ENCODE measurements around the gene LDB2.

Gene LDB2

DNA sequence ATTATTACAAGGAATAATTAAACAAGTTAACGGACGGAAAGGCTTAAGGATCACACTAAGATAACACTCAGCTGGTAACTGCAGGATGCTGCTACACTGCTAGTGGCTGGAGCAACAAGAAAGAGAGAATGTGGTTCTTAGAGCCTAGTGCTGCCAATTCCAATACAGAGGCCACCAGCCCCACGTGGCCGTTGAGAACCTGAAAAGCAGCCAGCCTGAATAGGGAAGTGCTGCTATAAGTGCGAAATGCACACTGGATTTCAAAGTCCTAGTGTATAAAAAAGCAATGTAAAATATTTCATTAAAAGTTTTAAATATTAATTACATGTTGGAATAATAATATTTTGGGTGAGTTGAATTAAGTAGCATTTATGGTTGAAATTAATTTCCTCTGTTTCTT is 414.9 kb downstream of the LDB2 start:
- no peak for DNase-seq (ENCODE audit: low read depth)

DNA sequence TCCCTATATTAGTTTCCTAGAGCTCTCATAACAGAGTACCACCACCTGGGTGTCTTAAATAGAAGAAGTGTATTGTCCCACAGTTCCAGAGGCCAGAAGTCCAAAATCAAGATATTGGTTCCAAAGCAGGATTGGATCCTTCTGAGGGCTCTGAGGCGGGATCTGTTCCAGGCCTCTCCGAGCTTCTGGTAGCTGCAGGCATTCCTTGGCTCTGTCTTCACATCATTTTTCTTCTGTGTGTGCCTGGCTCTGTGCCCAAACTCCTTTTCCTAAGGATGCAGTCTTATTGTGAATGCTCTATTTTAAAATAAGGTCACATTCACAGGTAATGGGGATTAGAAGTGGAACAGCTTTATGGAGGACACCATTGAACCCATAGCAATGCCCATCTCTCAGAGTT is 418.4 kb downstream of the LDB2 start:
- peak; percentile 15 for DNase-seq (ENCODE audit: low read depth)

DNA sequence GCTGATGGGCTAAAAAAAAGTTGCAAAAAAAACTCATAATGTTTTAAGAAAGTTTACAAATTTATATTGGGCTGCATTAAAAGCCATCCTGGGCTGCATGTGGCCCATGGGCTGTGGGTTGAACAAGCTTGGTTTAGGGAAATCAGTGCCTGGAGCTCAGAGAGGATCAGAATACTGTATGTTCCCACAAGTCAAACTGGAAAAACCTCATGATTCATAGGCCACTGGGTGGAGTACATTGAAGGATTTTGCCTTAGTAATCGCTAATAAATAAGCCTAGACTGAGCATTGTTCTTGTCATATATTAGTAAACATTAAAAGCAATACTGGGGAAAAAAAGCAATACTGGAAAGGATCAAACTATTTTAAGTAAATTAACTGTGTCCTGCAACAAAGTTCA is 425.9 kb downstream of the LDB2 start:
- DNase-seq (ENCODE audit: low read depth), result no peak

DNA sequence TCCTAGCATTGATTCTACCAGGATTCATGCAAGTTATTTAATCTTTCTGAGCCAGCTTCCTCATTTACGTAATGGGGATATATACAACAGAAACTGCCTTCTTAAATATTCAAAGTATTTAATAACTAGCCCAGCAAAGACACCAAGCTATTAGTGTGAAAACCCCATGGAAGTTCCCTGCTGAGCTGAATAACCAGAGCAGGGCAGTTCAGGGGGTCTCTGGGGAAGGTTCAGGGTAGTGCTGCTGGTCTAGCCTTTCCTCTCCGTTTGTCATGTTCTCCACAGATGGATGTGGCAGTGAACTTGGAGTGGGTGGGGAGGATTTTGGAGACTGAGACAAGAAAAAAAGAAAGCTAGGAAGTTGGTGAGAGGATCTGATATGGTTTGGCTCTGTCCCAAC is 431.4 kb downstream of the LDB2 start:
- DNase-seq (ENCODE audit: low read depth), result no peak

- DNase-seq (ENCODE audit: low read depth), result no peak
These were observed 431.9 kb downstream of the LDB2 start for GRCh38 chr4:16466581-16466980.

- no peak for DNase-seq (ENCODE audit: low read depth)
These were observed 433.8 kb downstream of the LDB2 start for GRCh38 chr4:16464651-16465050.

DNA sequence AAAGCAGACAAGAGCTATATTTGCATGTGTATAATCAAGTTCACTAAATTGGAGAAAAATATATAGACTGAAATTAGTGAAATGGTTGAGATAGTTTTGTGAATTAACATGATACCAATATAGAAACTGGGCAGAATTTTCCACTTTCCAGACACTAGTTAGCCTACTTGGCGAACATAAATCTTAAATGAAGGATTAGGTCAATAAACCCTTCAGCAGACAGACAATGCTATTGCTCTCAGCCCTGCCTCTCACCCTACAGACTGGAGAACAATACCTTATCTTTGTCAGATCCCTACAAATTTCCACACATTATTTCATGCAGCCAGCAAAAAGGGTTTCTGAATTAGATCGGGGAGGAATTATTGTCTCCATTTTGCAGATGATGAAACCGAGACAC is 435.8 kb downstream of the LDB2 start:
- no peak for DNase-seq (ENCODE audit: low read depth)

GRCh38 chr4:16461362-16461761 is 437.1 kb downstream of the LDB2 start:
- DNase-seq (ENCODE audit: low read depth), result peak; percentile 50

DNA sequence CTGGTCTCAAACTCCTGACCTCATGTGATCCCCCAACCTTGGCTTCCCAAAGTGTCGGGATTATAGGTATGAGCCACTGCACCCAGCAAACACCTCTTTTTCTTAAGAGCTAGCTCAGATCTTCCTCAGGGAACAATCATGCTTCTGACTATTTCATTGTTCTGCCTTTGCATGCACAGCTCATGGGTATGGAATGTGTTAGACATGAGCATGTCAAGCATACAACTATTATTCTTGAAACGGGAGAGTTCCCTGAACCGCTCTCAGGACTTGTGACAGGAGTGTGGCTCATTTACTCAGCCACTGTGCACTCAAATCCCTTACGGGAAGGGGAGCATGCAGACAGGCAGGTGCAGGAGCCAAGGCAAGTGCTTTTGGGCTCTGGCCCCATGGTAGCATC is 440.5 kb downstream of the LDB2 start:
- DNase-seq (ENCODE audit: low read depth), result peak; percentile 62

Data from EH (cell line).